Ureter (tissue), 1 donor: ENCODE data around the gene CSK. TPM values are rescaled to one million over a fixed set of nuclear protein-coding genes. Genes with fewer than 3 reads are reported as not detected.

Experiments used
- DNase-seq: peaks from one replicate; pipeline ENCODE4 v3.0.0-alpha.2; 2020; ENCODE audit warnings: low spot score
- total RNA-seq: library from RNA; stranded (reverse); gene quantifications from one replicate; pipeline ENCODE4 v1.2.4, GENCODE V29; 2023
- donor health status: DM: yes; HTN: yes; CAD: no.

The CSK gene
- total RNA-seq, 1 donor from 2014 or later, result 61.6 TPM

- DNase-seq, result no peak
Measured at GRCh38 chr15:74843445-74843828, 61.6 kb downstream of the CSK start.

GRCh38 chr15:74843891-74844299 is 62.0 kb downstream of the CSK start:
- no peak for DNase-seq

- DNase-seq, result no peak
Measured at GRCh38 chr15:74844319-74845207, 62.7 kb downstream of the CSK start.

GRCh38 chr15:74845208-74845568 is 63.3 kb downstream of the CSK start:
- no peak for DNase-seq

- no peak for DNase-seq
Measured at GRCh38 chr15:74845581-74845980, 63.7 kb downstream of the CSK start.

GRCh38 chr15:74847432-74847831 is 65.6 kb downstream of the CSK start:
- DNase-seq, result no peak

GRCh38 chr15:74850393-74850792 is 68.5 kb downstream of the CSK start:
- DNase-seq, result no peak

GRCh38 chr15:74851960-74852359 is 70.1 kb downstream of the CSK start:
- DNase-seq, result no peak

Other genes starting within 250 kb of the CSK start
- 5.6 TPM for gene ARID3B, start 240.9 kb upstream of the CSK start, total RNA-seq
- 82.2 TPM for gene CLK3, start 166.2 kb upstream of the CSK start, total RNA-seq
- gene EDC3, start 86.1 kb upstream of the CSK start, total RNA-seq, result 40.4 TPM
- gene CYP1A1, start 56.6 kb upstream of the CSK start, total RNA-seq, result not detected
- not detected for gene CYP1A2, start 33.2 kb upstream of the CSK start, total RNA-seq
- not detected for gene LMAN1L, start 30.8 kb downstream of the CSK start, total RNA-seq
- gene CPLX3, start 44.5 kb downstream of the CSK start, total RNA-seq, result not detected
- gene ULK3, start 61.1 kb downstream of the CSK start, total RNA-seq, result 54.8 TPM
- gene SCAMP2, start 91.3 kb downstream of the CSK start, total RNA-seq, result 96.3 TPM
- gene MPI, start 108.0 kb downstream of the CSK start, total RNA-seq, result 50.8 TPM
- gene FAM219B, start 124.8 kb downstream of the CSK start, total RNA-seq, result 171 TPM
- 172 TPM for gene COX5A, start 156.0 kb downstream of the CSK start, total RNA-seq
- 7.3 TPM for gene RPP25, start 174.7 kb downstream of the CSK start, total RNA-seq
- gene SCAMP5, start 213.5 kb downstream of the CSK start, total RNA-seq, result 21.0 TPM
- gene PPCDC, start 241.5 kb downstream of the CSK start, total RNA-seq, result 23.4 TPM